MM.1S (cell line): Measurements from ENCODE around the gene EXOC2.

Source experiments
- DNase-seq: peaks from one replicate; pipeline ENCODE4 v3.0.0-alpha.2; 2015
- H2AFZ ChIP-seq: fragments of 300-600 bp; sonication (generic); 2 replicates; pipeline ENCODE4 v1.6.0; 2016; ENCODE audit warnings: antibody characterized with exemption, low read length
- H3F3A ChIP-seq: fragments of 300-600 bp; sonication (generic); 2 replicates; pipeline ENCODE4 v1.6.1; 2016; ENCODE audit warnings: mild to moderate bottlenecking, antibody characterized with exemption, low read length, moderate library complexity, mixed read lengths; ENCODE audit not compliant: insufficient read depth
- H3K27ac ChIP-seq: fragments of 300-600 bp; sonication (generic); 2 replicates; pipeline ENCODE4 v1.5.1; 2016; ENCODE audit warnings: mild to moderate bottlenecking, low read length
- H3K27me3 ChIP-seq: fragments of 300-600 bp; sonication (generic); replicated peaks from 2 replicates; pipeline ENCODE4 v1.6.0; 2016; ENCODE audit warnings: low read length; ENCODE audit not compliant: insufficient read depth
- H3K36me3 ChIP-seq: fragments of 300-600 bp; sonication (generic); replicated peaks from 2 replicates; pipeline ENCODE4 v1.6.1; 2016; ENCODE audit warnings: mild to moderate bottlenecking, low read length, mixed read lengths; ENCODE audit not compliant: insufficient read depth
- H3K4me1 ChIP-seq: fragments of 300-600 bp; sonication (generic); 2 replicates; pipeline ENCODE4 v1.6.1; 2016; ENCODE audit warnings: low read length, mixed read lengths
- H3K4me2 ChIP-seq: fragments of 300-600 bp; sonication (generic); 2 replicates; pipeline ENCODE4 v1.6.0; 2016; ENCODE audit warnings: low read depth, low read length
- H3K4me3 ChIP-seq: fragments of 300-600 bp; sonication (generic); 2 replicates; pipeline ENCODE4 v1.5.1; 2016; ENCODE audit warnings: low read length, mixed read lengths
- H3K79me2 ChIP-seq: fragments of 300-600 bp; sonication (generic); 2 replicates; pipeline ENCODE4 v1.6.1; 2016; ENCODE audit warnings: mixed run types, low read length, mixed read lengths
- H3K9ac ChIP-seq: fragments of 300-600 bp; sonication (generic); 2 replicates; pipeline ENCODE4 v1.6.1; 2016; ENCODE audit warnings: low read length, mixed read lengths
- H3K9me2 ChIP-seq: fragments of 300-600 bp; sonication (generic); replicated peaks from 2 replicates; pipeline ENCODE4 v1.6.1; 2016; ENCODE audit warnings: mild to moderate bottlenecking, low read length, mixed read lengths; ENCODE audit not compliant: insufficient read depth
- H3K9me3 ChIP-seq: fragments of 300-600 bp; sonication (generic); replicated peaks from 2 replicates; pipeline ENCODE4 v1.6.1; 2016; ENCODE audit warnings: mild to moderate bottlenecking, low read length, mixed read lengths; ENCODE audit not compliant: insufficient read depth
- H4K20me1 ChIP-seq: fragments of 300-600 bp; sonication (generic); 2 replicates; pipeline ENCODE4 v1.6.1; 2016; ENCODE audit warnings: mild to moderate bottlenecking, low read length, moderate library complexity, mixed read lengths; ENCODE audit not compliant: insufficient read depth
- CTCF ChIP-seq: fragments of 300-600 bp; sonication (generic); IDR thresholded peaks from 2 replicates; pipeline ENCODE4 v1.5.1; 2016; ENCODE audit warnings: antibody characterized with exemption, low read length, mixed read lengths
- EZH2 ChIP-seq: fragments of 300-600 bp; sonication (generic); optimal IDR thresholded peaks from 2 replicates; pipeline ENCODE3; 2017; ENCODE audit warnings: low read depth, mild to moderate bottlenecking, antibody characterized with exemption, low read length, mixed read lengths
- EZH2phosphoT487 ChIP-seq: fragments of 300-600 bp; sonication (generic); IDR thresholded peaks from 2 replicates; pipeline ENCODE4 v1.6.1; 2018; ENCODE audit warnings: antibody characterized with exemption, low read length

The EXOC2 gene

GRCh38 chr6:622462-622861, 70.5 kb downstream of the EXOC2 start:
- TF ChIP-seq CTCF (no peak), EZH2phosphoT487 (no peak), EZH2 (no peak)
- no peaks in the 10 kb centered on the region; the same call in 1 of the 2 replicates for H3K36me3 ChIP-seq
- no peaks in the 10 kb centered on the region for H4K20me1 ChIP-seq
- H3K4me1 ChIP-seq, result peaks cover 5% of the 10 kb centered on the region; the same call in 1 of the 2 replicates
- no peak overlapping the region for H3K27ac ChIP-seq
- H3F3A ChIP-seq, result peaks cover 3% of the 10 kb centered on the region; the same call in 1 of the 2 replicates
- DNase-seq, result no peak
- H2AFZ ChIP-seq, result no peak overlapping the region
- H3K4me2 ChIP-seq, result no peak overlapping the region
- H3K9ac ChIP-seq, result no peak overlapping the region
- no peaks in the 10 kb centered on the region for H3K79me2 ChIP-seq
- H3K4me3 ChIP-seq, result no peak overlapping the region
- H3K9me2 ChIP-seq, result no peaks in the 10 kb centered on the region
- H3K27me3 ChIP-seq, result no peaks in the 10 kb centered on the region
- no peaks in the 10 kb centered on the region for H3K9me3 ChIP-seq

GRCh38 chr6:621931-622330, 71.0 kb downstream of the EXOC2 start:
- no peak for DNase-seq
- no peak overlapping the region for H3K9ac ChIP-seq
- no peaks in the 10 kb centered on the region for H4K20me1 ChIP-seq
- no peaks in the 10 kb centered on the region for H3K79me2 ChIP-seq
- H3K27me3 ChIP-seq, result no peaks in the 10 kb centered on the region
- no peak overlapping the region for H3K4me2 ChIP-seq
- H3K27ac ChIP-seq, result no peak overlapping the region
- H3K9me3 ChIP-seq, result no peaks in the 10 kb centered on the region
- H3F3A ChIP-seq, result no peaks in the 10 kb centered on the region
- H3K36me3 ChIP-seq, result no peaks in the 10 kb centered on the region; the same call in 1 of the 2 replicates
- no peaks in the 10 kb centered on the region for H3K9me2 ChIP-seq
- TF ChIP-seq CTCF, result no peak
- no peak for TF ChIP-seq EZH2phosphoT487
- no peak for TF ChIP-seq EZH2
- no peak overlapping the region for H2AFZ ChIP-seq
- no peak overlapping the region for H3K4me3 ChIP-seq
- no peaks in the 10 kb centered on the region for H3K4me1 ChIP-seq

GRCh38 chr6:620950-621349, 72.0 kb downstream of the EXOC2 start:
- DNase-seq, result no peak
- Histone ChIP-seq H3K4me2 (no peak overlapping the region), H3K4me1 (no peaks in the 10 kb centered on the region), H2AFZ (no peak overlapping the region), H3K79me2 (no peaks in the 10 kb centered on the region), H3K9me2 (no peaks in the 10 kb centered on the region), H3K27me3 (no peaks in the 10 kb centered on the region), H3K27ac (no peak overlapping the region), H3K36me3 (no peaks in the 10 kb centered on the region; the same call in 1 of the 2 replicates), H3K4me3 (no peak overlapping the region), H3F3A (no peaks in the 10 kb centered on the region), H3K9ac (no peak overlapping the region), H4K20me1 (no peaks in the 10 kb centered on the region), H3K9me3 (no peaks in the 10 kb centered on the region)
- TF ChIP-seq EZH2phosphoT487 (no peak), EZH2 (no peak), CTCF (no peak)
